Skeletal muscle tissue (tissue), 4 donors: ENCODE results near the gene AOAH. TPM values are rescaled to one million over a fixed set of nuclear protein-coding genes. Genes with fewer than 3 reads are reported as not detected.
"Not testable (repeated sequence)": the region's sequence is repeated elsewhere in the genome, so short reads cannot be mapped to it uniquely, and the experiment has no call there.

Experiments used
- H3K27ac ChIP-seq: one replicate; pipeline ENCODE4 v1.7.0; 2013; ENCODE audit warnings: mild to moderate bottlenecking, low read depth, low read length, inconsistent platforms
- H3K27me3 ChIP-seq, 3 donors: one replicate each; pipeline ENCODE4 v1.7.0; 2013; ENCODE audit warnings: low read length in 3 of 3; ENCODE audit not compliant: control insufficient read depth in 3 of 3, insufficient read depth in 3 of 3
- H3K36me3 ChIP-seq, 3 donors: one replicate each; pipeline ENCODE4 v1.7.0; 2013; ENCODE audit warnings: low read length in 3 of 3; ENCODE audit not compliant: control insufficient read depth in 3 of 3, insufficient read depth in 3 of 3
- H3K4me1 ChIP-seq, 3 donors: one replicate each; pipeline ENCODE4 v1.7.0; 2013; ENCODE audit warnings: low read length in 3 of 3, mild to moderate bottlenecking in 3 of 3; ENCODE audit not compliant: control insufficient read depth in 3 of 3, insufficient read depth in 3 of 3
- H3K4me3 ChIP-seq, 3 donors: one replicate each; pipeline ENCODE4 v1.7.0; 2013; ENCODE audit warnings: low read length in 3 of 3
- H3K9ac ChIP-seq, 3 donors: one replicate each; pipeline ENCODE4 v1.7.0; 2013; ENCODE audit warnings: low read length in 3 of 3, mild to moderate bottlenecking in 3 of 3, moderate library complexity in 2 of 3, low read depth in 1 of 3
- H3K9me3 ChIP-seq, 3 donors: one replicate each; pipeline ENCODE4 v1.7.0; 2013; ENCODE audit warnings: low read length in 3 of 3; ENCODE audit not compliant: control insufficient read depth in 3 of 3
- total RNA-seq: library from RNA; depleted of rRNA; stranded (reverse); fragments of >200 nt; gene quantifications from one replicate; pipeline ENCODE4 v1.2.3, GENCODE V29; 2014
- donor health status: Osteomylitis.

AOAH gene
- total RNA-seq, 1 donor from 2014 or later, result 5.2 TPM

- no peak overlapping the region for H3K27ac ChIP-seq
These were observed 72.9 kb downstream of the AOAH start for GRCh38 chr7:36651404-36651803.

GRCh38 chr7:36650766-36651312 lies 73.5 kb downstream of the AOAH start:
- Histone ChIP-seq H3K9me3 (no peaks in the 10 kb centered on the region), H3K36me3 (no peaks in the 10 kb centered on the region), H3K4me1 (no peaks in the 10 kb centered on the region)

More at GRCh38 chr7:36651404-36651803, 72.9 kb downstream of the AOAH start:
- H3K4me3 ChIP-seq, result no peak overlapping the region
- no peak overlapping the region for H3K9ac ChIP-seq
- no peaks in the 10 kb centered on the region for H3K9me3 ChIP-seq
- no peaks in the 10 kb centered on the region for H3K27me3 ChIP-seq
- H3K4me1 ChIP-seq, result no peaks in the 10 kb centered on the region
- no peaks in the 10 kb centered on the region for H3K36me3 ChIP-seq

DNA sequence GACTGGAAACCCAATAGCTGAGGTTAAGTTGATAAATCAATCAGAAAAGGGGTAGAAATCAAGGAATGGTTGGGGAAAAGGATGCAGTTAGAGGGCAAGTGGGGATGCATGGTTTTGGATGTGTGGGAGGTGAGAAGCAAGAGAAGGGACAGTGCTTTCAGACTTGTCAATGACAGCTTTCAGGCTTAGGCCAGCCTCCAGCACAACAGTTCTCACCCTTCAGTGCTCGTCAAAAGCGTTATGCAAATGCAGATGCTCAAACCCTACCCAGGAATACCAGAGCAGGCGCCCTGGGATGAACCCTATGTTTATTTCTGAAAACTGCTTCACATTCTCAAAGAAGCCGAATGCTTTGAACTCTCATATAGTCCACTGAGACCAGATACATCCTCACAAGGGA lies 74.0 kb downstream of the AOAH start:
- H3K4me1 ChIP-seq, result no peaks in the 10 kb centered on the region
- H3K27ac ChIP-seq, result no peak overlapping the region
- H3K9ac ChIP-seq, result no peak overlapping the region
- H3K4me3 ChIP-seq, result no peak overlapping the region
- no peaks in the 10 kb centered on the region for H3K36me3 ChIP-seq
- H3K27me3 ChIP-seq, result no peaks in the 10 kb centered on the region
- no peaks in the 10 kb centered on the region for H3K9me3 ChIP-seq

More at GRCh38 chr7:36650766-36651312, 73.5 kb downstream of the AOAH start:
- H3K27ac ChIP-seq, result no peak overlapping the region
- no peak overlapping the region for H3K4me3 ChIP-seq
- H3K27me3 ChIP-seq, result no peaks in the 10 kb centered on the region
- H3K9ac ChIP-seq, result no peak overlapping the region

GRCh38 chr7:36649319-36649718 lies 75.0 kb downstream of the AOAH start:
- H3K27ac ChIP-seq, H3K9me3 ChIP-seq, H3K4me3 ChIP-seq, H3K4me1 ChIP-seq, H3K36me3 ChIP-seq, H3K27me3 ChIP-seq, H3K9ac ChIP-seq: not testable (repeated sequence)

- Histone ChIP-seq H3K27ac (no peak overlapping the region), H3K27me3 (no peaks in the 10 kb centered on the region), H3K4me1 (no peaks in the 10 kb centered on the region), H3K4me3 (no peak overlapping the region), H3K36me3 (no peaks in the 10 kb centered on the region), H3K9me3 (no peaks in the 10 kb centered on the region), H3K9ac (no peak overlapping the region)
These were observed 75.9 kb downstream of the AOAH start for GRCh38 chr7:36648441-36648840.

- Histone ChIP-seq H3K36me3 (no peaks in the 10 kb centered on the region), H3K4me1 (no peaks in the 10 kb centered on the region), H3K27ac (no peak overlapping the region), H3K9ac (no peak overlapping the region), H3K27me3 (no peaks in the 10 kb centered on the region), H3K4me3 (no peak overlapping the region), H3K9me3 (no peaks in the 10 kb centered on the region)
These were observed 79.5 kb downstream of the AOAH start for GRCh38 chr7:36644625-36645422.

- Histone ChIP-seq H3K4me1 (no peaks in the 10 kb centered on the region), H3K4me3 (no peak overlapping the region), H3K9me3 (no peaks in the 10 kb centered on the region), H3K27ac (no peak overlapping the region), H3K27me3 (no peaks in the 10 kb centered on the region), H3K9ac (no peak overlapping the region), H3K36me3 (no peaks in the 10 kb centered on the region)
These were observed 81.9 kb downstream of the AOAH start for GRCh38 chr7:36642414-36642813.

DNA sequence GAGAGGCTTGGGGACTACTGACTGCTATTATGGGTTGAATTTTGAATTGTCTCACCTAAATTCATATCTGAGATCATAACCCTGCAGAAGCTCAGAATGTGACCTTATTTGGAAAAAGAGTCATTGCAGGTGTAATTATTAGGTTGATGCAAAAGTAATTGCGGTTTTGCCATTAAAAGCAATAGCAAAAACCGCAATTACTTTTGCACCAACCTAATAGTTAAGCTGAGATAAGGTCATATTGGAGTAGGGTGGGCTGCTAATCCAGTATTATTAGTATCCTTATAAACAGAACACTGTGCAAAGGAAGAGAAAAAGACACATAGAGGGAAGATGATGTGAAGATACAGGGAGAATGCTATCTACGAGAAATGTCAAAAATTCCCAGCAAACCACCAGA lies 82.3 kb downstream of the AOAH start:
- Histone ChIP-seq H3K4me3 (no peak overlapping the region), H3K9ac (no peak overlapping the region), H3K4me1 (no peaks in the 10 kb centered on the region), H3K36me3 (no peaks in the 10 kb centered on the region), H3K27ac (no peak overlapping the region), H3K27me3 (no peaks in the 10 kb centered on the region), H3K9me3 (no peaks in the 10 kb centered on the region)

DNA sequence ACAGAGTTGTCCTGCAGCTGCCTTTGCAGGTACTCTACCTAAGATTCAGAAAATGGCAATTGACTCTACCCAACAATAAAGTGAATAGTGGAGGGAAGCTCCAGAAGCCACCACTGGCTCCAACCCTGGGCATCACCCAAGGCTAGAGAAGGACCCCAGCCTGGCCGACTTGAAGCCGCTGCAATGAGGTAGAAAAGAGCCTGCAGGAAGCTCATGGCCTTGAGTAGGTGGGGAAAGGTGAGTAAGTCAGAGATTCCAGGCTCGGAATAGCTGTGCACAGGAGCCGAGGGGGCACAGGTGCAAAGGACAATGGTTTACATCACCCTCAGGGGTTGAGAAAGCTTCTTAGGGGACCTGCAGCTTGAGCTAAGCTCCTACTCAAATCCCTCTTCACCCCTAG lies 83.6 kb downstream of the AOAH start:
- H3K36me3 ChIP-seq, result no peaks in the 10 kb centered on the region
- no peak overlapping the region for H3K4me3 ChIP-seq
- no peaks in the 10 kb centered on the region for H3K4me1 ChIP-seq
- no peaks in the 10 kb centered on the region for H3K27me3 ChIP-seq
- H3K9me3 ChIP-seq, result no peaks in the 10 kb centered on the region
- H3K9ac ChIP-seq, result no peak overlapping the region
- H3K27ac ChIP-seq, result no peak overlapping the region

- no peak overlapping the region for H3K4me3 ChIP-seq
- H3K27me3 ChIP-seq, result no peaks in the 10 kb centered on the region
- no peaks in the 10 kb centered on the region for H3K9me3 ChIP-seq
- no peak overlapping the region for H3K27ac ChIP-seq
- H3K9ac ChIP-seq, result no peak overlapping the region
- H3K4me1 ChIP-seq, result no peaks in the 10 kb centered on the region
- no peaks in the 10 kb centered on the region for H3K36me3 ChIP-seq
These were observed 84.5 kb downstream of the AOAH start for GRCh38 chr7:36639826-36640225.
